Stimulated activated CD4-positive, alpha-beta T cell treated with anti-CD3 and anti-CD28 coated beads, Interleukin-12 subunit alpha, Interleukin-12 subunit beta, amount 100 ng/mL, for 48 hours (primary cell): Measurements from ENCODE around the gene TBC1D12.
"Not testable (repeated sequence)": the region's sequence is repeated elsewhere in the genome, so short reads cannot be mapped to it uniquely, and the experiment has no call there.

ENCODE experiments used
- DNase-seq, 3 donors: peaks; one replicate each; pipeline ENCODE4 v3.0.0-alpha.2; 2020; ENCODE audit warnings: low read depth in 2 of 3, low spot score in 1 of 3

The TBC1D12 gene

GRCh38 chr10:94542282-94542681 is 139.9 kb downstream of the TBC1D12 start:
- DNase-seq = not testable (repeated sequence)

- DNase-seq = peak; percentile 70 to 73 (median 71)
Measured at GRCh38 chr10:94545391-94546048, 143.2 kb downstream of the TBC1D12 start, which contains the start of gene HELLS. Gene HELLS, plus strand, starts transcription at chr10:94545788. Its CDS starts 134 bp downstream, at chr10:94545922.

DNA sequence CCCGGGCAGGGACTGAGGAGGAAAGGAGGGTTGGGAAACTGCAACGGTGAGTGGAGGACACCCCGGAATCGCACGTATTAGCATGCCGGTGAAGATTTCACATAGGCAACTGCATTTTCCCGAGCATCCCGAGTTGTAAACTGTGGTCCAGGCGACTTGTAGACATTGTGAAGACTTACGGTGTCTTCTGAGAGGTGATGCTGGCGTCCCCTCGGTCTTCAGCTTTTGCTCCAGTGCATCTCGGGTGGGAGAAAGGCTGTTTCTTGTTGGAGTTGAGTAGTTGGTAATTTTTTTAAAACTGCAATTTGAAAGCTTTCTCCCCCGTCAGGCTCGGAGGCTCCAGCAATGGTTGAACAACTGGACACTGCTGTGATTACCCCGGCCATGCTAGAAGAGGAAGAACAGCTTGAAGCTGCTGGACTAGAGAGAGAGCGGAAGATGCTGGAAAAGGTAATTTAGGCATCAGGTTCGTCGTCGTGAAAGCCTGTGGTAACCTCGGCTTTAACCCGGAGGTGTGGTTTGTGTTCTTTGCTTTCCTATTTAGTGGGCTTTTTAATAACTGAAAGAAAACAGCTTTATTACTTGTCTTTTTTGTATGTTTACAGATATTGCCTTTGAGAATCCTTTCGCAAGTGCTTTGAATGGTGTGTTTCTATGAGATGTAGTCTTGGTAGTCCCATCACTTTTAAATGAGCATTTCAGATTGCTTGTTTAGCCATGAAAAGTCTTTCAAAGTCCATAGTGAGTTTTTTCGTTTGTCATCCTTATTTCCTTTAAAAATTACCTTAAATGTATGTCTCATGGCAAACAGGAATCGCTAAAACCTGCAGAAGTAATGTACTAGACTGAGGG is 143.9 kb downstream of the TBC1D12 start:
- DNase-seq = peak in 1 of 3 donors; percentile 2

- DNase-seq = no peak
Measured at GRCh38 chr10:94546901-94547185, 144.5 kb downstream of the TBC1D12 start.

DNA sequence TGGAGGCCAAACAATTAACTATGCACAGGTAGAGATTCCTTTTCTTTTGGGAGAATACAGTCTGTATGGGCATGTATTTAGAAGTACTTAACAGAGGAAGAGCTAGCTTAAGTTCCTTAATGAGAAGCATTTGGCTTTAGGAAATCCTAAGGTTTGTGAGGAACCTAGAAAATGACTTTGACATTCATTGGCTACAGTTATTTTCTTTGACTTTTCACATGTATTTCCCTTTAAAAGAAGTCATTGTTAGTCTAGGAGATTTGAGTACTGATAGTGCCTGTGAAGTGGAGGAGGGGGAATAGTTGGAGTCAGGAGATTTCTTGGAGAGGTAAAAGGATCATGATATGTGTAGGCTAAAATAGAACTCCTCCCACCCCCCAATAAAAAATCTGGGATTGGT is 146.9 kb downstream of the TBC1D12 start:
- no peak for DNase-seq

DNA sequence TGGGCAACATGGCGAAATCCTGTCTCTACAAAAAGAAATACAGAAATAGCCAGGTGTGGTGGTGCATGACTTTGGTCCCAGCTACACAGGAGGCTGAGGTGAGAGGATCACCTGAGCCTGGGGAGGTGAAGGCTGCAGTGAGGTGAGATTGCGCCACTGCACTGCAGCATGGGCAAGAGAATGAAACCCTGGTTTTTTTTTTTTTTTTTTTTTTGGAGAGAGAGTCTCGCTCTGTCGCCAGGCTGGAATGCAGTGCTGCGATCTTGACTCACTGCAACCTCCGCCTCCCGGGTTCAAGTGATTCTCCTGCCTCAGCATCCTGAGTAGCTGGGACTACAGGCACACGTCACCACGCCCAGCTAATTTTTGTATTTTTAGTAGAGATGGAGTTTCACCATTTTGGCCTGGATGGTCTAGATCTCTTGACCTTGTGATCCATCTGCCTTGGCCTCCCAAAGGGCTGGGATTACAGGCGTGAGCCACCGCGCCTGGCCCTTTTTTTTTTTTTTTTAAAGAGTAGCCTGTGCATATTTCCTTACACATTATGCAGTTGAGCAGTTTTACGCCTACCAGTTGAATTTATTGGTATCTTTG is 165.5 kb downstream of the TBC1D12 start:
- not testable (repeated sequence) for DNase-seq

DNA sequence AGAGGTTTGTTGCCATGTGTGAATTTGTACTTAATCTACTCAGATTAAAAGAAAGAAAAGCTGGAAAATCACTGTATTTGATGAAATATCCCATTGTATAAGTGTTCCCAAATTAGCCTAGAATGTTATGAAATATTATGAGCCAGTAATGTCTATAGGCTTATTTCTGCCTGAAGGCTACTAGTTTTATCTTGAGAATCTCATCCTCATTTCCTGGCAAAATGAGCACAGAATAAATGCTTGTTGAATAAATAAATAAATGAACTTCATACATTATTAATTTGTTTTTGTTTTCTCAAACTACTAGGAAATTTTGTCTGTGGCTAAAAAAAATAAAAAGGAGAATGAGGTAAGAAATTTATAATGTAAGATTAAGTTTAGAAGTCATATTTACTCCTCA is 168.7 kb downstream of the TBC1D12 start:
- no peak for DNase-seq

DNA sequence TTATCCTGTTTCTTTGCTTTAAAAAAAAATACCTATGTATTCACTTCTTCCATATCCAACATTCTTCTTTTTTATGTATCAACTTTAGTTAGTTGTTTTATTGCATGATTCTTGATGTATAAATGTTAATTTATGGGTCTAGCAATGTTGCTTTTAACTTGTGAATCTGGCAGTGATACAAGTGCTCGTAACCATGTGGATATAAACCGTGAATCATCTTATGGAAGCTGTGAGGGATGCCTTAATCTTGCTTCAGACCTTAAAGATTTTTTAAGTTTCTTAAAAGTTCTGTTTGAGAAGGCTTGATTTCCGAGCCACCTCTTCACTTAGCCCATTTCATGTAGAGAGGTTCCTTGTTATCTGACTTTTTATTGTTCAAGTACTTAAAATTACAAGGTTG is 169.2 kb downstream of the TBC1D12 start:
- no peak for DNase-seq

GRCh38 chr10:94578790-94579189 is 176.4 kb downstream of the TBC1D12 start:
- no peak for DNase-seq

- DNase-seq = no peak
Measured at GRCh38 chr10:94583124-94583523, 180.8 kb downstream of the TBC1D12 start.
